Measurements from ENCODE around the gene NECAB2. TPM values are rescaled to one million over a fixed set of nuclear protein-coding genes. Genes with fewer than 3 reads are reported as not detected.

Gene NECAB2
- total RNA-seq, 4 donors from 2014 or later = not detected

- WGBS = 93% methylated on average over 6 of the region's 6 CpGs
- peaks cover 0 to 40% (median 31%) of the 10 kb centered on the region in 4 donors for H3K36me3 ChIP-seq
- no peak for DNase-seq (ENCODE audit: extremely low spot score)
- H3K4me3 ChIP-seq = no peak overlapping the region
- TF ChIP-seq POLR2AphosphoS5 (IDR thresholded peaks at IDR 0.05) = no peak
- TF ChIP-seq CTCF (IDR thresholded peaks at IDR 0.05) = no peak
- no peak for TF ChIP-seq POLR2A (IDR thresholded peaks at IDR 0.05; ENCODE audit: low read depth)
- no peak for TF ChIP-seq EP300 (IDR thresholded peaks at IDR 0.05)
- H3K27ac ChIP-seq (replicated peaks in 1 of 4) = no peak overlapping the region
- no peaks in the 10 kb centered on the region for H3K9me3 ChIP-seq
- intact Hi-C loops (cut with DNase I) = no loop called here
- peaks cover 0 to 16% (median 0%) of the 10 kb centered on the region in 4 donors for H3K27me3 ChIP-seq
- H3K4me1 ChIP-seq = peaks cover 0 to 4% (median 1%) of the 10 kb centered on the region in 4 donors
These were observed 79.2 kb downstream of the NECAB2 start for GRCh38 chr16:84047206-84047605.

- TF ChIP-seq POLR2A (IDR thresholded peaks at IDR 0.05; ENCODE audit: low read depth) (no peak), POLR2AphosphoS5 (IDR thresholded peaks at IDR 0.05) (no peak), CTCF (IDR thresholded peaks at IDR 0.05) (no peak), EP300 (IDR thresholded peaks at IDR 0.05) (no peak)
- Histone ChIP-seq H3K27me3 (peaks cover 0 to 12% (median 0%) of the 10 kb centered on the region in 4 donors), H3K4me3 (no peak overlapping the region), H3K9me3 (no peaks in the 10 kb centered on the region), H3K4me1 (peaks cover 0 to 4% (median 1%) of the 10 kb centered on the region in 4 donors), H3K27ac (replicated peaks in 1 of 4) (no peak overlapping the region), H3K36me3 (peaks cover 0 to 44% (median 34%) of the 10 kb centered on the region in 4 donors)
- no peak for DNase-seq (ENCODE audit: extremely low spot score)
- WGBS = 83% methylated on average over 4 of the region's 6 CpGs
- intact Hi-C loops (cut with DNase I) = no loop called here
These were observed 79.6 kb downstream of the NECAB2 start for GRCh38 chr16:84047626-84048025.

- DNase-seq (ENCODE audit: extremely low spot score) = no peak
- peaks cover 2 to 51% (median 41%) of the 10 kb centered on the region in 4 donors for H3K36me3 ChIP-seq
- WGBS = 80% methylated on average over 7 of the region's 7 CpGs
- H3K9me3 ChIP-seq = no peaks in the 10 kb centered on the region
- no peak overlapping the region for H3K4me3 ChIP-seq
- H3K4me1 ChIP-seq = peaks cover 0 to 3% (median 1%) of the 10 kb centered on the region in 4 donors
- TF ChIP-seq POLR2AphosphoS5 (IDR thresholded peaks at IDR 0.05) (no peak), POLR2A (IDR thresholded peaks at IDR 0.05; ENCODE audit: low read depth) (no peak), CTCF (IDR thresholded peaks at IDR 0.05) (no peak), EP300 (IDR thresholded peaks at IDR 0.05) (no peak)
- intact Hi-C loops (cut with DNase I) = no loop called here
- H3K27me3 ChIP-seq = peaks cover 0 to 6% (median 0%) of the 10 kb centered on the region in 4 donors
- H3K27ac ChIP-seq (replicated peaks in 1 of 4) = no peak overlapping the region
These were observed 80.2 kb downstream of the NECAB2 start for GRCh38 chr16:84048270-84048669.

- DNase-seq (ENCODE audit: extremely low spot score) = no peak
- Histone ChIP-seq H3K4me3 (no peak overlapping the region), H3K36me3 (peaks cover 8 to 57% (median 47%) of the 10 kb centered on the region in 4 donors), H3K27me3 (no peaks in the 10 kb centered on the region), H3K4me1 (peaks cover 0 to 3% (median 0%) of the 10 kb centered on the region in 4 donors), H3K9me3 (no peaks in the 10 kb centered on the region), H3K27ac (replicated peaks in 1 of 4) (no peak overlapping the region)
- WGBS = 91% methylated on average over 13 of the region's 13 CpGs
- intact Hi-C loops (cut with DNase I) = no loop called here
- TF ChIP-seq EP300 (IDR thresholded peaks at IDR 0.05) (no peak), POLR2AphosphoS5 (IDR thresholded peaks at IDR 0.05) (no peak), CTCF (IDR thresholded peaks at IDR 0.05) (no peak), POLR2A (IDR thresholded peaks at IDR 0.05; ENCODE audit: low read depth) (no peak)
These were observed 80.8 kb downstream of the NECAB2 start for GRCh38 chr16:84048871-84049270.
